Epidermal melanocyte (primary cell): ENCODE measurements around the gene PCDHB10.
"Not testable (repeated sequence)": the region's sequence is repeated elsewhere in the genome, so short reads cannot be mapped to it uniquely, and the experiment has no call there.

Source experiments
- DNase-seq: peaks from one replicate; pipeline ENCODE4 v3.0.0; 2011; ENCODE audit warnings: low spot score; ENCODE audit not compliant: insufficient read length

The PCDHB10 gene

DNA sequence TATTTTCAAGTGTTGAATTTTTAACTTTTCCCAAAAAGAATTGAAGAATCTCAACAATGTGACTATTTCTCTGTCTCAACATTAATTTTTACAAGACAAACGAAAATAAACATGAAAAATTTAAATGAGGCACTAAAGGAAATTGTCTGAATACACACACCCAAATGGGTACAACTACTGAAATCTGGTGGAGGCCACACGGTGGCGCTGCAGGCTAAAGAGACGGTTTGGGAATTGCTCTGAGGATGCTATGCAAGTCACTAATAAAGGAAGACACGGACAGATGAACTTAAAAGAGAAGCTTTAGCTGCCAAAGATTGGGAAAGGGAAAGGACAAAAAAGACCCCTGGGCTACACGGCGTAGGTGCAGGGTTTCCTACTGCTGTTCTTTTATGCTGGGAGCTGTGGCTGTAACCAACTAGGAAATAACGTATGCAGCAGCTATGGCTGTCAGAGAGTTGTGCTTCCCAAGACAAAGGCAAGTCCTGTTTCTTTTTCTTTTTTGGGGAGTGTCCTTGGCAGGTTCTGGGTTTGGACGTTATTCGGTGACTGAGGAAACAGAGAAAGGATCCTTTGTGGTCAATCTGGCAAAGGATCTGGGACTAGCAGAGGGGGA lies at the start of gene PCDHB10:
Gene PCDHB10, plus strand, starts transcription at position 244 of the 616 bp plus-strand sequence. Its CDS starts 200 bp downstream, at position 444.
- DNase-seq: no peak

DNA sequence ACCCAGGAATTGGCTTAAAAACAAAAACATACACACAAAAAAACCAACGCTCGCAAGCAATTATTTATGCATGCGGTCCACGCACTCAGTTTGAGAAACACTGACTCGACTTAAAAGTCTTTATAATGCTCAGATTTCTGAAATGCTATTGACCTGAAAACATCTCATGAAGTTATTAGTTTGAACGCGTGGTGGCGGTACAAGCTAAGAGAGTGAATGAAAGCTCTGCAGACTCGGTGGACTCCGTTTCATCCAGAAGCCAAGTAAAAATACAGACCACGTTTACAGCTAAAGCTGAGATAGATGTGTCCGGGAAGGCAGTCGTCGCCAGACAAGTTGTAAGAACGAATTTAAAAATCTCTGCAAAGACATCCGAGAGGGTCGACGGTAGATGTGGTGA lies 42.3 kb upstream of the PCDHB10 start, which contains the start of gene PCDHB6:
Gene PCDHB6, plus strand, starts transcription at position 246 of the 400 bp plus-strand sequence. CDS start 201 bp downstream, outside the sequence.
- DNase-seq: no peak

DNA sequence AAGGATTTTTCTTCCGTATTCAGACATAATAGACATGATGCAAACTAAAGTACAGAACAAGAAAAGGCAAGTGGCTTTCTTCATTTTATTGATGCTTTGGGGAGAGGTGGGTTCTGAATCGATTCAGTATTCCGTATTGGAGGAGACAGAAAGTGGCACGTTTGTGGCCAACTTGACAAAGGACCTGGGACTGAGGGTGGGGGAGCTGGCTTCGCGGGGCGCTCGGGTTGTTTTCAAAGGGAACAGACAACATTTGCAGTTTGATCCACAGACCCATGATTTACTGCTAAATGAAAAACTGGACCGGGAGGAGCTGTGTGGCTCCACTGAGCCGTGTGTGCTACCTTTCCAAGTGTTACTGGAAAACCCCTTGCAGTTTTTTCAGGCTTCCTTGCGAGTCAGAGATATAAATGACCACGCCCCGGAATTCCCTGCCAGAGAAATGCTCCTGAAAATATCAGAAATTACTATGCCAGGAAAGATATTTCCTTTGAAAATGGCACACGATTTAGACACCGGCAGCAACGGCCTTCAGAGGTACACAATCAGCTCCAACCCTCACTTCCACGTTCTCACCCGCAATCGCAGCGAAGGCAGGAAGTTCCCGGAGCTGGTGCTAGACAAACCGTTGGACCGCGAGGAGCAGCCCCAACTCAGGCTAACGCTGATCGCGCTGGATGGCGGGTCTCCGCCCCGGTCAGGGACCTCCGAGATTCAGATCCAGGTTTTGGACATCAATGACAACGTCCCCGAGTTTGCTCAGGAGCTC lies 41.7 kb upstream of the PCDHB10 start:
- DNase-seq: no peak

DNA sequence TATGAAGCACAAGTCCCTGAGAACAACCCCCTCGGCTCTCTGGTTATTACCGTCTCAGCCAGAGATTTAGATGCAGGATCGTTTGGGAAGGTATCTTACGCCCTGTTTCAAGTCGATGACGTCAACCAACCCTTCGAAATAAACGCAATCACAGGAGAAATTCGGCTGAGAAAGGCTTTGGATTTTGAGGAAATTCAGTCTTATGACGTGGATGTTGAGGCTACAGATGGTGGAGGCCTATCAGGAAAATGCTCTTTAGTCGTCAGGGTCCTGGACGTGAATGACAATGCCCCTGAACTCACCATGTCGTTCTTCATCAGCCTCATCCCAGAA lies 41.2 kb upstream of the PCDHB10 start:
- no peak for DNase-seq

DNA sequence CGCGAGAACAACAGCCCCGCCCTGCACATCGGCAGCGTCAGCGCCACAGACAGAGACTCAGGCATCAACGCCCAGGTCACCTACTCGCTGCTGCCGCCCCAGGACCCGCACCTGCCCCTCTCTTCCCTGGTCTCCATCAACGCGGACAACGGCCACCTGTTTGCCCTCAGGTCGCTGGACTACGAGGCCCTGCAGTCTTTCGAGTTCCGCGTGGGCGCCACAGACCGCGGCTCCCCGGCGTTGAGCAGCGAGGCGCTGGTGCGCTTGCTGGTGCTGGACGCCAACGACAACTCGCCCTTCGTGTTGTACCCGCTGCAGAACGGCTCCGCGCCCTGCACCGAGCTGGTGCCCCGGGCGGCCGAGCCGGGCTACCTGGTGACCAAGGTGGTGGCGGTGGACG lies 40.5 kb upstream of the PCDHB10 start:
- DNase-seq: not testable (repeated sequence)

DNA sequence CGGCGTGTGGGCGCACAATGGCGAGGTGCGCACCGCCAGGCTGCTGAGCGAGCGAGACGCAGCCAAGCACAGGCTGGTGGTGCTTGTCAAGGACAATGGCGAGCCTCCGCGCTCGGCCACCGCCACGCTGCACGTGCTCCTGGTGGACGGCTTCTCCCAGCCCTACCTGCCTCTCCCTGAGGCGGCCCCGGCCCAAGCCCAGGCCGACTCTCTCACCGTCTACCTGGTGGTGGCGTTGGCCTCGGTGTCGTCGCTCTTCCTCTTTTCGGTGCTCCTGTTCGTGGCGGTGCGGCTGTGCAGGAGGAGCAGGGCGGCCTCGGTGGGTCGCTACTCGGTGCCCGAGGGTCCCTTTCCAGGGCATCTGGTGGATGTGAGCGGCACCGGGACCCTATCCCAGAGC lies 40.1 kb upstream of the PCDHB10 start:
- DNase-seq: not testable (repeated sequence)

DNA sequence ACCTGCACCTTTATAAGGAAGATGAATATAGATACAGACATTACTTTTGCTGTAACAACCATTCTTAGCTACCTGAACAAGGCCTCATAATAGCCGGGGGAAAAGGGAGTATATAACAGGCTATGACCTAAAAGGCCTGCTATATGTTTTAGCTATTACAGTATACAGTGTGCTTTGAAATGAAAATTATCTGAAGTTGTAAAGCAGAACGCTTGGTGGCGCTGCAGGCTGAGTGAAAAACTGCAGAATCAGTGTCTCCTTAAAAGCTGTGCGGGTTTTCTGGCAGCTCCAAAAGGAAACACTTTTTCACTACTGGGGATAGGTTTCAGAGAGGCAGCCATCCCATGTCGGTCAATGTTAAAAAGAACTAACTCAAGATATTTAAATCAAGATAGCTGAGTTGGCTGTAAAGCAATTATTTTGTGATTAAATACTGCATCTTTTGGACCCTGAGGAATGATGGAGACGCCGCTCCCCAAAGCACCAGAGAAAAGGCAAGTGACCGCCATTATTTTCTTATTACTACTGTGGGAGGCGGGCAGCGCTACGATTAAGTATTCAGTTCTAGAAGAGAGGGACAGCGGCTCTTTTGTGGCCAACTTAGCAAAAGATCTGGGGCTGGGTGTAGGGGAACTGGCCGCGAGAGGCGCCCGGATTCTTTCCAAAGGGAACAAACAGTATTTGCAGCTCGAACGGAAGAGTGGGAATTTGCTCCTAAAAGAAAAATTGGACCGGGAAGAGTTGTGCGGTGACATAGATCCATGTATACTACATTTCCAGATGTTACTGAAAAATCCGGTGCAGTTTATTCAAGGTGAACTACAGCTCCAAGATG lies 36.4 kb upstream of the PCDHB10 start:
- no peak for DNase-seq

DNA sequence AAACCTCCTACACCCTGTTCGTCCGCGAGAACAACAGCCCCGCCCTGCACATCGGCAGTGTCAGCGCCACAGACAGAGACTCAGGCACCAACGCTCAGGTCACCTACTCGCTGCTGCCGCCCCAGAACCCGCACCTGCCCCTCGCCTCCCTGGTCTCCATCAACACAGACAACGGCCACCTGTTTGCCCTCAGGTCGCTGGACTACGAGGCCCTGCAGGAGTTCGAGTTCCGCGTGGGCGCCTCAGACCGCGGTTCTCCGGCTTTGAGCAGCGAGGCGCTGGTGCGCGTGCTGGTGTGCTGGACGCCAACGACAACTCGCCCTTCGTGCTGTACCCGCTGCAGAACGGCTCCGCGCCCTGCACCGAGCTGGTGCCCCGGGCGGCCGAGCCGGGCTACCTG lies 34.8 kb upstream of the PCDHB10 start:
- DNase-seq: not testable (repeated sequence)

DNA sequence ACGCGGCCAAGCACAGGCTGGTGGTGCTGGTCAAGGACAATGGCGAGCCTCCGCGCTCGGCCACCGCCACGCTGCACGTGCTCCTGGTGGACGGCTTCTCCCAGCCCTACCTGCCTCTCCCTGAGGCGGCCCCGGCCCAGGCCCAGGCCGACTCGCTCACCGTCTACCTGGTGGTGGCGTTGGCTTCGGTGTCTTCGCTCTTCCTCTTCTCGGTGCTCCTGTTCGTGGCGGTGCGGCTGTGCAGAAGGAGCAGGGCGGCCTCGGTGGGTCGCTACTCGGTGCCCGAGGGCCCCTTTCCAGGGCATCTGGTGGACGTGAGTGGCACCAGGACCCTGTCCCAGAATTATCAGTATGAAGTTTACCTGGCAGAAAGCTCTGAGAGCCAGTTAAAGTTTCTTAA lies 34.3 kb upstream of the PCDHB10 start:
- not testable (repeated sequence) for DNase-seq

DNA sequence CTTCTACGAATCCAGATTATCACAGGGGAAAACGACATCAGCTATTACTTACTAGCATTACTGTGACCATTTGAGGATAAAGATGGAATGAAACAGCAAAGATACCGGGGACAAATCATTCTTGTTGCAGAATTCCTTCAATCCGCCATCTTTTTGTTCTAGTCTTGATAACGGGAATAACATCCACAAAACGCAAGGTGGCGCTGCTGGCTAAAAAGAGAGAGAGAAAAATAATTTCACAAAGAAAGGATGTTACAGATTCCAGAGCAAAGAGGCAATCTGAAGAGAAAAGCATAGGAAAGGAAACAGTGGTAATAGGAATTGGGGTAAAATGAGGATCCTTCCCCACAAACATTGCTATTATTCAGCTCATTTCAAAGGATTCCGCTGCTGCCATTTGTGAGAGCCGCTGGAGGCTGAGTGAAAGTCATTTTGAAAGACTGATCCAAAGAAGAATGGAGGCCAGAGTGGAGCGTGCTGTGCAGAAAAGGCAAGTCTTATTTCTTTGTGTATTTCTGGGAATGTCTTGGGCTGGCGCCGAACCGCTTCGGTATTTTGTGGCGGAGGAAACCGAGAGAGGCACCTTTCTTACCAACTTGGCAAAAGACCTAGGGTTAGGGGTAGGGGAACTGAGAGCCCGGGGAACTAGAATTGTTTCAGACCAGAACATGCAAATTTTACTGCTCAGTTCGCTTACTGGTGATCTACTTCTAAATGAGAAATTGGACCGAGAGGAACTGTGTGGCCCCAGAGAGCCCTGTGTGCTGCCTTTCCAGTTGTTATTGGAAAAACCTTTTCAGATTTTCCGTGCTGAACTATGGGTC lies 19.6 kb upstream of the PCDHB10 start, which contains the start of gene PCDHB7:
Gene PCDHB7, plus strand, starts transcription at position 264 of the 824 bp plus-strand sequence. Its CDS starts 192 bp downstream, at position 456.
- no peak for DNase-seq

DNA sequence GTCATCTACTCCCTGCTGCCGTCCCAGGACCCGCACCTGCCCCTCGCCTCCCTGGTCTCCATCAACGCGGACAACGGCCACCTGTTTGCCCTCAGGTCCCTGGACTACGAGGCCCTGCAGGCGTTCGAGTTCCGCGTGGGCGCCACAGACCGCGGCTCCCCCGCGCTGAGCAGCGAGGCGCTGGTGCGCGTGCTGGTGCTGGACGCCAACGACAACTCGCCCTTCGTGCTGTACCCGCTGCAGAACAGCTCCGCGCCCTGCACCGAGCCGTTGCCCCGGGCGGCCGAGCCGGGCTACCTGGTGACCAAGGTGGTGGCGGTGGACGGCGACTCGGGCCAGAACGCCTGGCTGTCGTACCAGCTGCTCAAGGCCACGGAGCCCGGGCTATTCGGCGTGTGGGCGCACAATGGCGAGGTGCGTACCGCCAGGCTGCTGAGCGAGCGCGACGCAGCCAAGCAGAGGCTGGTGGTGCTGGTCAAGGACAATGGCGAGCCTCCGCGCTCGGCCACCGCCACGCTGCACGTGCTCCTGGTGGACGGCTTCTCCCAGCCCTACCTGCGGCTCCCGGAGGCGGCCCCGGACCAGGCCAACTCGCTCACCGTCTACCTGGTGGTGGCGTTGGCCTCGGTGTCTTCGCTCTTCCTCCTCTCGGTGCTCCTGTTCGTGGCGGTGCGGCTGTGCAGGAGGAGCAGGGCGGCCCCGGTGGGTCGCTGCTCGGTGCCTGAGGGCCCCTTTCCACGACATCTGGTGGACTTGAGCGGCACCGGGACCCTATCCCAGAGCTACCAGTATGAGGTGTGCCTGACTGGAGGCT lies 17.7 kb upstream of the PCDHB10 start:
- not testable (repeated sequence) for DNase-seq

DNA sequence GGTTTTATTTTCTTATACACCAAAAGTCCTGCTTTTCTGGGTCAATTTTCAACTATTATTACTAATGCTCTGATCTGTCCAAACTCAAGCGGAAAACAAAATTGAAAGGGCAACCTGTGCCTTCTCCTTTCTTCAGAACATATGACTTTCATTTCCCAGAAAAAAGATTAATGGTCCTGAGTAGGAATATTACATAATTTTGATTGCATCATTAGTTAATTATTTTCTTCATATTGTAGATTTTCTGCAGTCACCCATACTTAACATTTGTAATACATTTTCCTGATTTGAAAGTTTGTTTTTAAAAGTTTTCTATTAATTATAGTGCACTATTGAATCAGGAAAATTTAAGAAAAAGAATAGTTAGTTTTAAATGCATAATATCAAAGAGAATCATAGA lies 16.2 kb upstream of the PCDHB10 start:
- no peak for DNase-seq

DNA sequence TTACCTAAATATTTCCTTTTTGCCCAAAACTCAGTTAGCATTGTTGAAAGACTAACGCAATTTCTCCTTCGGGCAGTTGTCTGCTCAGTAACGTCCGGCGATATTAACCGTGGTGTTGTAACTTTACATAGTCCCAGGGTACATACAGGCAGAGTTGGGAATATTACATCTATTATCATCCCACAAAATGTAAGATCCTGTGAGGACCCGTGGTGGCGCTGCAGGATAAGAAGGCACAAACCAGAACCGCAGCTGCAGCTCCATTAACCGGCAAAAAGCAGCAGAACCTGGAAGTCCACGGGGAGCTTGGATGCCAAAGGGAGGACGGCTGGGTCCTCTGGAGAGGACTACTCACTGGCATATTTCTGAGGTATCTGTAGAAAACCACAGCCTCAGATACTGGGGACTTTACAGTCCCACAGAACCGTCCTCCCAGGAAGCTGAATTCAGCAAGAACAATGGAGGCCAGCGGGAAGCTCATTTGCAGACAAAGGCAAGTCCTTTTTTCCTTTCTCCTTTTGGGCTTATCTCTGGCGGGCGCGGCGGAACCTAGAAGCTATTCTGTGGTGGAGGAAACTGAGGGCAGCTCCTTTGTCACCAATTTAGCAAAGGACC lies 14.5 kb upstream of the PCDHB10 start, which contains the start of gene PCDHB8:
Gene PCDHB8, plus strand, starts transcription at position 214 of the 615 bp plus-strand sequence. Its CDS starts 245 bp downstream, at position 459.
- not testable (repeated sequence) for DNase-seq

DNA sequence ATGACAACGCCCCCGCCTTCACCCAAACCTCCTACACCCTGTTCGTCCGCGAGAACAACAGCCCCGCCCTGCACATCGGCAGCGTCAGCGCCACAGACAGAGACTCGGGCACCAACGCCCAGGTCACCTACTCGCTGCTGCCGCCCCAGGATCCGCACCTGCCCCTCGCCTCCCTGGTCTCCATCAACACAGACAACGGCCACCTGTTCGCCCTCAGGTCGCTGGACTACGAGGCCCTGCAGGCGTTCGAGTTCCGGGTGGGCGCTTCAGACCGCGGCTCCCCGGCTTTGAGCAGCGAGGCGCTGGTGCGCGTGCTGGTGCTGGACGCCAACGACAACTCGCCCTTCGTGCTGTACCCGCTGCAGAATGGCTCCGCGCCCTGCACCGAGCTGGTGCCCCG lies 12.8 kb upstream of the PCDHB10 start:
- not testable (repeated sequence) for DNase-seq

DNA sequence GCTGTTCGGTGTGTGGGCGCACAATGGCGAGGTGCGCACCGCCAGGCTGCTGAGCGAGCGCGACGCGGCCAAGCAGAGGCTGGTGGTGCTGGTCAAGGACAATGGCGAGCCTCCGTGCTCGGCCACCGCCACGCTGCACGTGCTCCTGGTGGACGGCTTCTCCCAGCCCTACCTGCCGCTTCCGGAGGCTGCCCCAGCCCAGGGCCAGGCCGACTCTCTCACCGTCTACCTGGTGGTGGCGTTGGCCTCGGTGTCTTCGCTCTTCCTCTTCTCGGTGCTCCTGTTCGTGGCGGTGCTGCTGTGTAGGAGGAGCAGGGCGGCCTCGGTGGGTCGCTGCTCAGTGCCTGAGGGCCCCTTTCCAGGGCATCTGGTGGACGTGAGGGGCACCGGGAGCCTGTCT lies 12.3 kb upstream of the PCDHB10 start:
- DNase-seq: not testable (repeated sequence)

DNA sequence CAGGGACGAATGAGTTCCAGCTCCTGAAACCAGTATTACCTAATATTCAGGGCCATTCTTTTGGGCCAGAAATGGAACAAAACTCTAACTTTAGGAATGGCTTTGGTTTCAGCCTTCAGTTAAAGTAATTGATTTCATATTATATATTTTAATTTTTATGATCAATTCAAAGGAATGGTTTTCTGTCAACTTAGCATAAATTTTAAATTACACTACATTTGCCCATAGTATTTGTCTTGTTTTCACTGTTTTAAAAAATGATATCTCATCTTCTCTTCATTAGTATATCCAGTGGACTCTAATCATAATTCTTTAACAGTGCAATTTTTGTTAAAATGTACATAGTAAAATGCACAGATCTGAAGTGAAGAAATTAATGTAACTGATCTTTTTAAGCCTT lies 11.8 kb upstream of the PCDHB10 start:
- DNase-seq: no peak

DNA sequence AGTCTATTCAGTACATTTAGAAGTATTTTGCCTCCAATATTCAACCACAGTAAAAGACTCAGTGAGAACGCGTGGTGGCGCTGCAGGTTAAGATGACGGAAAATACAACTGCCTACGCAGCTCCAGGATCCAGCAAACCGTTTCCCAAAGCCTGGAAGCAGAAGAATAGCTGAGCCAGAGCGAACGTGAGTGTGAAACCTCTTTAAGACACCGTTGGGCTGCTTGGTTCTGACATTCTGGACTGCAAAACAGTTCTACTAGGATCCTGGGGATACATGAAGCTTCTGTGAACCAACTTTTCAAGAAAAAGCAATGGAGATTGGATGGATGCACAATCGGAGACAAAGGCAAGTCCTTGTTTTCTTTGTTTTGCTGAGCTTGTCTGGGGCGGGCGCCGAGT lies 9.9 kb upstream of the PCDHB10 start, which contains the start of gene PCDHB16:
Gene PCDHB16, plus strand, starts transcription at position 140 of the 400 bp plus-strand sequence. Its CDS starts 173 bp downstream, at position 313.
- no peak for DNase-seq

DNA sequence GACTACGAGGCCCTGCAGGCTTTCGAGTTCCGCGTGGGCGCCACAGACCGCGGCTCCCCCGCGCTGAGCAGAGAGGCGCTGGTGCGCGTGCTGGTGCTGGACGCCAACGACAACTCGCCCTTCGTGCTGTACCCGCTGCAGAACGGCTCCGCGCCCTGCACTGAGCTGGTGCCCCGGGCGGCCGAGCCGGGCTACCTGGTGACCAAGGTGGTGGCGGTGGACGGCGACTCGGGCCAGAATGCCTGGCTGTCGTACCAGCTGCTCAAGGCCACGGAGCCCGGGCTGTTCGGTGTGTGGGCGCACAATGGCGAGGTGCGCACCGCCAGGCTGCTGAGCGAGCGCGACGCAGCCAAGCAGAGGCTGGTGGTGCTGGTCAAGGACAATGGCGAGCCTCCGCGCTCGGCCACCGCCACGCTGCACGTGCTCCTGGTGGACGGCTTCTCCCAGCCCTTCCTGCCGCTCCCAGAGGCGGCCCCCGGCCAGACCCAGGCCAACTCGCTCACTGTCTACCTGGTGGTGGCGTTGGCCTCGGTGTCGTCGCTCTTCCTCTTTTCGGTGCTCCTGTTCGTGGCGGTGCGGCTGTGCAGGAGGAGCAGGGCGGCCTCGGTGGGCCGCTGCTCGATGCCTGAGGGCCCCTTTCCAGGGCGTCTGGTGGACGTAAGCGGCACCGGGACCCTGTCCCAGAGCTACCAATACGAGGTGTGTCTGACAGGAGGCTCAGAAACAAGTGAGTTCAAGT lies 7.9 kb upstream of the PCDHB10 start:
- DNase-seq: not testable (repeated sequence)
